Skeletal muscle tissue (tissue), 4 donors: ENCODE measurements around the gene F12. TPM values are rescaled to one million over a fixed set of nuclear protein-coding genes. Genes with fewer than 3 reads are reported as not detected.
"Not testable (repeated sequence)": the region's sequence is repeated elsewhere in the genome, so short reads cannot be mapped to it uniquely, and the experiment has no call there.

Experiments
- H3K27ac ChIP-seq: one replicate; pipeline ENCODE4 v1.7.0; 2013; ENCODE audit warnings: mild to moderate bottlenecking, low read depth, low read length, inconsistent platforms
- H3K27me3 ChIP-seq, 3 donors: one replicate each; pipeline ENCODE4 v1.7.0; 2013; ENCODE audit warnings: low read length in 3 of 3; ENCODE audit not compliant: control insufficient read depth in 3 of 3, insufficient read depth in 3 of 3
- H3K36me3 ChIP-seq, 3 donors: one replicate each; pipeline ENCODE4 v1.7.0; 2013; ENCODE audit warnings: low read length in 3 of 3; ENCODE audit not compliant: control insufficient read depth in 3 of 3, insufficient read depth in 3 of 3
- H3K4me1 ChIP-seq, 3 donors: one replicate each; pipeline ENCODE4 v1.7.0; 2013; ENCODE audit warnings: low read length in 3 of 3, mild to moderate bottlenecking in 3 of 3; ENCODE audit not compliant: control insufficient read depth in 3 of 3, insufficient read depth in 3 of 3
- H3K4me3 ChIP-seq, 3 donors: one replicate each; pipeline ENCODE4 v1.7.0; 2013; ENCODE audit warnings: low read length in 3 of 3
- H3K9ac ChIP-seq, 3 donors: one replicate each; pipeline ENCODE4 v1.7.0; 2013; ENCODE audit warnings: low read length in 3 of 3, mild to moderate bottlenecking in 3 of 3, moderate library complexity in 2 of 3, low read depth in 1 of 3
- H3K9me3 ChIP-seq, 3 donors: one replicate each; pipeline ENCODE4 v1.7.0; 2013; ENCODE audit warnings: low read length in 3 of 3; ENCODE audit not compliant: control insufficient read depth in 3 of 3
- total RNA-seq: library from RNA; depleted of rRNA; stranded (reverse); fragments of >200 nt; gene quantifications from one replicate; pipeline ENCODE4 v1.2.3, GENCODE V29; 2014
- donor health status: Osteomylitis.

F12 gene
- total RNA-seq, 1 donor from 2014 or later, result not detected

DNA sequence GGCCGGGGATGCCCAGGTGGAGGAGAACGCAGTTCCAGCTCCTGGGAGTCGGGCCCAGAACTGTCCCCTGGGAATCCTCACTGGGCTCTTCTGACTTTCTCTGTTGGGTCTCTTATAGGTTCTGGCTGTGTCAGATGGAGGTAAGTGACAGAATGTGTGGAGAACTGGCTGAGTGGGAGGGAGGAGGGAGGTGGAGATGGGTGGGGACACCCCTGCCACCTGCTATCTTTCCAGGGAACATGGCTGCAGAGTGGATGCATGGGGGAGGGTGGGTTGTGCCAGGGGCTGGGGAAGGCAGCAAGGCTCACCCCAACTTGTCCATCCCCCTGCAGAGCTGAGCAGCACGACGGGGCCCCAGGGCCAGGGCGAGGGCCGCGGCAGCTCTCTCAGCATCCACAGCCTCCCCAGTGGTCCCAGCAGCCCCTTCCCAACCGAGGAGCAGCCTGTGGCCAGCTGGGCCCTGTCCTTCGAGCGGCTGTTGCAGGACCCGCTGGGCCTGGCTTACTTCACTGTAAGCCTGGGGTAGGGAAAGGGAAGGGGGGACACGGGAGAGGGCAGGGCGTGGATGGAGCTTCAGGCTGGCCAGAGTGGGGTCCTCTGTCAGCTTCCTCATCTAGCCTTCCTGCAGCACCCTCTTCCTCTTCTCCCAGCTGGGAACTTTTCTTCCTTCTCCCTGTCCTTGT lies 43.4 kb downstream of the F12 start:
- Histone ChIP-seq H3K9ac (peak overlapping the region; percentile 77 to 91 (median 88)), H3K27me3 (no peaks in the 10 kb centered on the region), H3K36me3 (no peaks in the 10 kb centered on the region), H3K4me3 (peak overlapping the region in 1 of 3 donors; percentile 76), H3K27ac (peak overlapping the region; percentile 92), H3K9me3 (no peaks in the 10 kb centered on the region), H3K4me1 (peaks cover 48 to 51% (median 50%) of the 10 kb centered on the region in 3 donors)

DNA sequence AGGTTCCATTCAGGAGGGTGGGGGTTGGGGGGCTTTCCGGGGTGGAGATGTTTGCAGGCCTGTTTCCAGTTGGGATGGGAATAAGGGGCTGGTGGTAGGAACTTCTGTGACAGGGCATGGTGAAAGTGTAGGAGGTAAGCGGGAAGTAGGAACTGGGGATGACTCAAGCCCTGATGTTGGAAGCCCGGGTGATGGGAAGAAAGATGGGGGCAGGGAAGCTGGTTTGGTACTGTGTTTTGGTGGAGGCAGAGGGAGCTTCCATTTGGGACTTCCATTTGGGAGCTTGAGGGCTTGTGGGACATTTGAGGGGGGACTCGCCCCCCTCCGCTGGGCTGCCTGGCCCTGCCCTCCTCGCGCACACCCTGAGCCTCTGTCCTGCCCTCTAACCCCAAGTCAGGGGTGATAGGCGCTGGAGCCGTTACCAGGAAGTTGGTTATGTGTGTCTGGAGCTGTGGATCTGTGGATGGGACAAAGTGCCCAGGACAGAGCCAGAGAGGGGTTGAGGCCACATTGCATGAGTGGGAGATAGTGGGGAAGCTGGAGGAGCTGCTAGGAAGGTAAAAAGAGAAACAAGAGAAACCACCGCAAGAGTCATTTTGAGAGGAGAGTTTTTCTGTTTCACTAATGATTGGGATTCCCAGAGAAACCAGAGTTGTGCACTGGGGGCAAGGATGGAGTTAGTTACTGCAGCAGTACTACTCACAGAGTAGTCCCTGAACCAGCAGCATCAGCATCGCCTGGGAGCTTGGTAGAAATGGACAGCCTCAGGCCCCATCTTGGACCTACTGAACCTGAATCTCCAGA lies 45.0 kb downstream of the F12 start:
- no peak overlapping the region for H3K27ac ChIP-seq
- no peak overlapping the region for H3K4me3 ChIP-seq
- no peaks in the 10 kb centered on the region for H3K9me3 ChIP-seq
- no peaks in the 10 kb centered on the region for H3K27me3 ChIP-seq
- no peaks in the 10 kb centered on the region for H3K36me3 ChIP-seq
- peaks cover 36 to 47% (median 44%) of the 10 kb centered on the region in 3 donors for H3K4me1 ChIP-seq
- no peak overlapping the region for H3K9ac ChIP-seq

DNA sequence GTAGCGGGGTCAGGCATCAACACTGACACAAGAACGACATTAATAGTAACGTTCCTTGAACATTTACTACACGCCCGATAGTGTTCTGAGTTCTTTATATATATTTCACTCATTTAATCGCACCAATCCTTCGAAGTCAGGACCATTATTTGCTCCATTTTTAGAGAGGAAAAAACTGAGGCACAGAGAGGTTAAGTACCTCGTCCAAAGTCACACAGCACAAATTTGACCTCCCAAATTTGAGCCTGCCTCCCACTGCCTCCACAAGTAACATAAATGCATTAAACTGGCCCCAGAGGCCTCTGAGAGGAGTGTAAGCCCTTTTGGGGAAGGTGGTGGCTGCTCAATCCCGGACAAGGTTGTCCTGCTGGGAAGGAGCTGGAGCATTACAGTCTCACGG lies 45.8 kb downstream of the F12 start:
- H3K27ac ChIP-seq, result no peak overlapping the region
- peak overlapping the region in 1 of 3 donors; percentile 57 for H3K9ac ChIP-seq
- H3K27me3 ChIP-seq, result no peaks in the 10 kb centered on the region
- H3K4me1 ChIP-seq, result peaks cover 36 to 47% (median 44%) of the 10 kb centered on the region in 3 donors
- peak overlapping the region; percentile 52 to 65 (median 56) for H3K4me3 ChIP-seq
- no peaks in the 10 kb centered on the region for H3K9me3 ChIP-seq
- H3K36me3 ChIP-seq, result no peaks in the 10 kb centered on the region

DNA sequence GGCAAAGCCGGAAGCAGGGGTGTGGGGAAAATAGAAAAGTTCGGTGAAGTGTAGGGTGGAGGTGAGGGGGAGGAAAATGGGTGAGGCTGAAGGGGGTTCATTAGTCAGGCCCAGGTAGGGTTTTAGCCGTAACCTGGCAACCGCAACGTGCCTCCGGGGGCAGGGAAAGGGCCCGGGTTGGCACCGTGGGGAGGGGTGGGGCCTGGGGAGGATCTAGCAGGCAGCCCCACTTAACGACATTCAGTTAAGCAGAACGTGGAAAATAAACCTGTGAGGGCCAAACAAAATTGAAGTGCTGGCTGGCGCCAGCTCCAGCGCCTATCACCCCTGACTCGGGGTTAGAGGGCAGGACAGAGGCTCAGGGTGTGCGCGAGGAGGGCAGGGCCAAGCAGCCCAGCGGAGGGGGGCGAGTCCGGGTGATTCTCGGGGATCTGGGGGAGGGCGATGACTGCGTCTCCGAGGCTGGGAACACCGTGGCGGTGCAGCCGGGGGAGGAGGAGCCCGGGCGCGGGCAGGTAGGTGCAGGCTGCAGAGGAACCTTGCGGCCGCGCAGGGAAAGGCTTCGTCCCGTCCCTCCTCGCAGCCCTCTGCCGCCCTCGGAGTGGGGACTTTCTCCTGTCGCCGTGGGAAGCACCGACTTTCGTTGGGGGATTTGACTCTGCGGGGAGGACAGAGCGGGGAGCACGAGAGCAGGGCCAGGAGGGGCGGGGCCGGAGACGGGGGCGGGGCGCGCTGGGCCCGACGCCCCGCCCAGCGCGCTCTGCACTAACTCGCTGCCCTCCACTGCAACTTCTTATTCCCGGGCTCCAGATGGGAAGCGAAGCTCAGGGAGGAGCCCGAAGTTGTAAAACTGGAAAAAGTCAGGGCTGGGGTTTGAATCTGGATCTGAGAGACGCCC lies 46.5 kb downstream of the F12 start:
- peak overlapping the region in 2 of 3 donors; percentile 61 to 80 for H3K9ac ChIP-seq
- no peaks in the 10 kb centered on the region for H3K9me3 ChIP-seq
- no peaks in the 10 kb centered on the region for H3K27me3 ChIP-seq
- H3K27ac ChIP-seq, result no peak overlapping the region
- H3K36me3 ChIP-seq, result no peaks in the 10 kb centered on the region
- H3K4me3 ChIP-seq, result peak overlapping the region; percentile 56 to 77 (median 65)
- H3K4me1 ChIP-seq, result peaks cover 37 to 47% (median 44%) of the 10 kb centered on the region in 3 donors

DNA sequence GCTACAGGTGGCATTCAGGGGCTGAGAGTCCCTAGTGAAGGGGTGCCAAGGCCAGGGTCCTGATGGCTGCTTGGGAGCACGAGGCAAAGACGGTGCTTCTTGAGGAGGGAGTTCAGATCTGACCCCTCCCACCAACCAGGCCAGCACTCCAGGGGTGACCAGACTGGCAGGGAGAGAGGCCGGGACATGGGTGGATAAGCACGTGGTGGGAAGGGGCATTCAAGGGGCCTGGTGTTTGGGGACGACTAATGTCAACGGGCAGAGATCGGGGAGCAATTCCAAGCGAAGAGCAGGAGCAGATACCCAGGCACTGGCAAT lies 47.1 kb downstream of the F12 start:
- H3K9me3 ChIP-seq, result no peaks in the 10 kb centered on the region
- no peak overlapping the region for H3K4me3 ChIP-seq
- peaks cover 35 to 47% (median 44%) of the 10 kb centered on the region in 3 donors for H3K4me1 ChIP-seq
- H3K9ac ChIP-seq, result no peak overlapping the region
- H3K36me3 ChIP-seq, result no peaks in the 10 kb centered on the region
- H3K27me3 ChIP-seq, result no peaks in the 10 kb centered on the region
- no peak overlapping the region for H3K27ac ChIP-seq

DNA sequence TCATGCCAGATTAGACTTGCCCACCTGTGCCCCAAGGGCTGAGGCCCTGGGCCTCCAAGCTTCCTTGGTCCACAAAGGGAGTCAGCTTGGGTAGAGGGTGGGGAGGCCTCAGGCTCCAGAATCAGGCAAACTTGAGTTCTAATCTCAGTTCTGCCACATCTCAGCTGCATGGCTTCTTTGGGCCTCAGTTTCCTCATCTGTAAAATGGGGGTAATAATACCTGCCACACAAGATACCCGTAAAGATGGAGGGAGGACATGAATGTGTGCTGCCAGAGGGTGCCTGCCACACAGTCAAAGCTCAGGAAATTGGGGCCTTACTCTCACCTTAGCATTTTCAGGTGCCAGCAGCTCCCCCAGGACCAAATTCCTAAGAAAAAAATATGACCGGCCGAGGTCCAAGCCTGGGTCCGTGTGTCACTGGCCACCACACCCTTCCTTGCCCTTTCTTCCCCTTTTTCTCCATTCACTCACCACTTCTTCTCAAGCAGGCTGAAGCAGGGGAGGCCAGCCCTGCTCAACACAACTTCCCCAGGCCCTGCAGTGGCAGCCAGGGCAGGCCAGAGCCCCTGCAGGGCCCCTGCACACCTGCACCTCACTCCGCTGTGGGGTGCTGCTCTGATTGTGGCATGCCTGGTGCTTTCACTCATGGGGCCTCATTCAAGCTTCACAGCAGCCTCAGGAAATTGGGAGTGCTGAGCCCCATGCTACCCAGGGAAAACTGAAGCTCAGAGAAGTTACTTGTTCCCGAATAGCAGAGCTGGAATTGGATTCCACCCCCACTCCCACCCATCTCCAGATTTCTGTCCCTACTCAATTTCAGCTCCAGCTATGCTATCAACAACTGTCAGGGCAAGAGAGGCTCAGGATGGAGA lies 47.7 kb downstream of the F12 start:
- Histone ChIP-seq H3K4me3 (no peak overlapping the region), H3K36me3 (no peaks in the 10 kb centered on the region), H3K4me1 (peaks cover 35 to 46% (median 44%) of the 10 kb centered on the region in 3 donors), H3K27me3 (no peaks in the 10 kb centered on the region), H3K9me3 (no peaks in the 10 kb centered on the region), H3K9ac (peak overlapping the region in 1 of 3 donors; percentile 25), H3K27ac (no peak overlapping the region)

DNA sequence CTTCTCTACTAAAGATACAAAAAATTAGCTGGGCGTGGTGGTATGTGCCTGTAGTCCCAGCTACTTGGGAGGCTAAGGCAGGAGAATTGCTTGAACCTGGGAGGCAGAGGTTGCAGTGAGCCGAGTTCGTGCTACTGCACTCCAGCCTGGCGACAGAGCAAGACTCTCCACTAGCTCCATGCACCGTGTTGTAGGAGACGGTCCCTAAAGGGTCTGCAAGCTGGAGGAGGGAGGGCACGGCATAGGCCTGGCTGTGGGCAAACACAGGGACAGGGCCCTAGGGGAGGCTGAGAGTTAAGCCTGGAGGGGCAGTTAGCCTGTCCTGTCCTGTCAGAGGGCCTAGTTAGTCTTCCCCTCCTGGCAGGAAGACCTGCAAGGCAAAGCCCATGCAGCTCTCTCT lies 48.6 kb downstream of the F12 start:
- H3K27me3 ChIP-seq, H3K36me3 ChIP-seq, H3K27ac ChIP-seq, H3K9me3 ChIP-seq, H3K9ac ChIP-seq, H3K4me3 ChIP-seq: not testable (repeated sequence)
- H3K4me1 ChIP-seq, result peaks cover 29 to 40% (median 38%) of the 10 kb centered on the region in 3 donors

DNA sequence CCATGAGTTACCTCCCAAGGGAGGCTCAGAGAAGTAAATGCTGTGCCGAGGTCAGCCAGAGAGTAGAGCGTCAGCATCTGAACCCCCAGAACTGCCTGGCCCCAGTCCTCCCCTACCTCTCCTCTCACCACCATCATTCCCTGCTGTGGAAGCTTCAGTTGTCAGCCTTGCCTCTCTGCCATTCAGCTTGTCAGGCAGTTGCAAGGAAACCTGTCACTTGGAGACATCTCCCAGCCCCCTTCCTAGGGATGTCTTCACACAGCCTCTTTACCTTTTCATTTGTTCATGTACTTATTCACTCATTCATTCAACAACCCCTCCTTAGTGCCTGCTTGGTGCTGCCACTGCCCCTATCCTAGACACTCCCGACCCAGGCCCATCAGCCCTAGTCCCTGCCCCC lies 49.5 kb downstream of the F12 start:
- peaks cover 29 to 40% (median 38%) of the 10 kb centered on the region in 3 donors for H3K4me1 ChIP-seq
- no peaks in the 10 kb centered on the region for H3K36me3 ChIP-seq
- H3K27ac ChIP-seq, result no peak overlapping the region
- no peaks in the 10 kb centered on the region for H3K9me3 ChIP-seq
- no peak overlapping the region for H3K4me3 ChIP-seq
- no peak overlapping the region for H3K9ac ChIP-seq
- no peaks in the 10 kb centered on the region for H3K27me3 ChIP-seq

DNA sequence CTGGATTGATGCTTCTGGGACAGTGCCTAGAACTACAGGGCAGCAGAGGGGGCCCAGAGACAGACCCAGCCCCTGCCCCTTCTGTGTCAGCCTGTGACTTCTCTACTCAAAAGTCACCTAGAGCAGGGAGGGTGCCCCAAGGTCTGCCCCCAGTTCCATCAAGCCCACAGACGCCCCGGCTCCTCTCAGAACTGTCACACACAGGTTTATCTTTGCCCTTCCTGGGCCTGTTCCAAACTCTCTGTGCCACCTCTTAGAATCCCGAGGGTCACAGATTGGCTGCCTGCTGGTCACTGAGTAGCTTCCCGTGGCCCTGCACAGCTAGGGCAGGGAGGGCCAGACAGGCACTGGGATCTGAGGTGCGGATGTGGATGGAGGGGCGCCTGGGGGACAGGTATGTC lies 49.9 kb downstream of the F12 start:
- no peak overlapping the region for H3K27ac ChIP-seq
- H3K9me3 ChIP-seq, result no peaks in the 10 kb centered on the region
- peaks cover 29 to 40% (median 38%) of the 10 kb centered on the region in 3 donors for H3K4me1 ChIP-seq
- no peaks in the 10 kb centered on the region for H3K27me3 ChIP-seq
- H3K36me3 ChIP-seq, result no peaks in the 10 kb centered on the region
- H3K4me3 ChIP-seq, result no peak overlapping the region
- peak overlapping the region in 2 of 3 donors; percentile 20 to 50 for H3K9ac ChIP-seq
